LNCAP (cell line): ENCODE measurements around the gene MMP23B.

Experiments used
- CTCF ChIP-seq: fragments of 450-650 bp; IDR thresholded peaks from 2 replicates; pipeline ENCODE4 v1.5.1; 2017; ENCODE audit warnings: mild to moderate bottlenecking

Gene MMP23B

GRCh38 chr1:1614204-1614953 is 17.6 kb upstream of the MMP23B start:
- no peak for TF ChIP-seq CTCF

- no peak for TF ChIP-seq CTCF
These were observed 17.1 kb upstream of the MMP23B start for GRCh38 chr1:1614954-1615255.

- TF ChIP-seq CTCF: no peak
These were observed 16.5 kb upstream of the MMP23B start, which contains the start of gene MIB2 for GRCh38 chr1:1615256-1616044. TSS of gene MIB2 (plus strand) at chr1:1615500. CDS start at chr1:1623453, 7,953 bp downstream.

GRCh38 chr1:1616045-1616790 is 15.8 kb upstream of the MMP23B start:
- TF ChIP-seq CTCF: no peak

GRCh38 chr1:1616838-1617237 is 15.1 kb upstream of the MMP23B start:
- no peak for TF ChIP-seq CTCF

- no peak for TF ChIP-seq CTCF
These were observed 14.5 kb upstream of the MMP23B start for GRCh38 chr1:1617516-1617915.

GRCh38 chr1:1617925-1618324 is 14.0 kb upstream of the MMP23B start:
- TF ChIP-seq CTCF: no peak
